GM21447 (cell line): Measurements from ENCODE around the gene ZNF343.
A peak's percentile ranks its signal among the peaks of the same experiment; 100 is the strongest.
"Not testable (repeated sequence)": the region's sequence is repeated elsewhere in the genome, so short reads cannot be mapped to it uniquely, and the experiment has no call there.

Experiments
- ATAC-seq: cut with Tn5 transposase; IDR thresholded peaks from one replicate; pipeline ENCODE4 v1.9.1; 2021; ENCODE audit not compliant: unreplicated experiment

Gene ZNF343

GRCh38 chr20:2508631-2509467 lies at the start of gene ZNF343:
Gene ZNF343, minus strand, starts transcription at chr20:2508915. Its CDS starts 15,020 bp downstream, at chr20:2493895.
- ATAC-seq: peak; percentile 96

GRCh38 chr20:2557873-2558580 lies 49.3 kb upstream of the ZNF343 start:
- no peak for ATAC-seq

GRCh38 chr20:2545594-2545993 lies 36.9 kb upstream of the ZNF343 start:
- no peak for ATAC-seq

GRCh38 chr20:2544211-2544610 lies 35.5 kb upstream of the ZNF343 start:
- no peak for ATAC-seq

- no peak for ATAC-seq
Measured at GRCh38 chr20:2542361-2542760, 33.6 kb upstream of the ZNF343 start.

GRCh38 chr20:2541940-2542339 lies 33.2 kb upstream of the ZNF343 start:
- no peak for ATAC-seq

GRCh38 chr20:2538931-2539720 lies 30.4 kb upstream of the ZNF343 start:
- no peak for ATAC-seq

GRCh38 chr20:2538356-2538755 lies 29.6 kb upstream of the ZNF343 start:
- ATAC-seq: no peak

- no peak for ATAC-seq
Measured at GRCh38 chr20:2537101-2537500, 28.4 kb upstream of the ZNF343 start.

GRCh38 chr20:2536560-2536986 lies 27.9 kb upstream of the ZNF343 start, which contains the start of gene TMC2:
Gene TMC2, plus strand, starts transcription at chr20:2536573. Its CDS starts 49 bp downstream, at chr20:2536622.
- no peak for ATAC-seq

GRCh38 chr20:2535711-2536559 lies 27.2 kb upstream of the ZNF343 start:
- ATAC-seq: no peak

- no peak for ATAC-seq
Measured at GRCh38 chr20:2533118-2533517, 24.4 kb upstream of the ZNF343 start.

- no peak for ATAC-seq
Measured at GRCh38 chr20:2528671-2529271, 20.1 kb upstream of the ZNF343 start.

GRCh38 chr20:2527762-2528161 lies 19.0 kb upstream of the ZNF343 start:
- ATAC-seq: no peak

GRCh38 chr20:2526218-2526583 lies 17.5 kb upstream of the ZNF343 start:
- not testable (repeated sequence) for ATAC-seq

GRCh38 chr20:2524709-2525506 lies 16.2 kb upstream of the ZNF343 start:
- ATAC-seq: peak; percentile 40

GRCh38 chr20:2523919-2524708 lies 15.4 kb upstream of the ZNF343 start:
- ATAC-seq: peak; percentile 73

- ATAC-seq: not testable (repeated sequence)
Measured at GRCh38 chr20:2522826-2523429, 14.2 kb upstream of the ZNF343 start.
